Naive thymus-derived CD4-positive, alpha-beta T cell (primary cell): ENCODE measurements around the gene MCCD1. TPM values are rescaled to one million over a fixed set of nuclear protein-coding genes. Genes with fewer than 3 reads are reported as not detected.
A peak's percentile ranks its signal among the peaks of the same experiment; 100 is the strongest.

Experiments used
- ATAC-seq: fragments of 150-1000 bp; cut with Tn5 transposase; 2 replicates; pipeline ENCODE4 v1.10.0; 2021; ENCODE audit warnings: mild to moderate bottlenecking, moderate library complexity
- CTCF ChIA-PET: fragments of 350-600 bp; sonication (Branson Sonifier 250); formaldehyde crosslinking; loops from one replicate; lab custom pipeline; 2021; ENCODE audit warnings: antibody characterized with exemption; lab: Charles Lee
- POLR2A ChIA-PET: fragments of 350-600 bp; sonication (Branson Sonifier 250); formaldehyde crosslinking; loops from one replicate; lab custom pipeline; 2021; ENCODE audit warnings: antibody characterized with exemption, inconsistent platforms; lab: Charles Lee
- DNase-seq, 9 donors: peaks; one replicate each; pipeline versions ENCODE4 v3.0.0 to v3.0.0-alpha.2; 2020 to 2022; ENCODE audit warnings: mixed read lengths in 1 of 9
- H3K27ac ChIP-seq: one replicate; pipeline ENCODE4 v1.7.0; 2013; ENCODE audit warnings: mild to moderate bottlenecking, low read depth, low read length, moderate library complexity
- H3K27me3 ChIP-seq, 2 donors: one replicate each; pipeline ENCODE4 v1.7.0; 2013; ENCODE audit warnings: low read length in 2 of 2, mild to moderate bottlenecking in 2 of 2, moderate library complexity in 2 of 2; ENCODE audit not compliant: control insufficient read depth in 2 of 2, insufficient read depth in 2 of 2
- H3K36me3 ChIP-seq, 3 experiments: 1 replicate in 2 of 3; 2 replicates in 1 of 3; pipeline ENCODE4 v1.7.0; 2013; ENCODE audit warnings: low read length in 3 of 3, mild to moderate bottlenecking in 3 of 3, moderate library complexity in 1 of 3; ENCODE audit not compliant: insufficient read depth in 3 of 3, control insufficient read depth in 2 of 3
- H3K4me1 ChIP-seq, 2 donors: one replicate each; pipeline ENCODE4 v1.7.0; 2013; ENCODE audit warnings: low read length in 2 of 2, mild to moderate bottlenecking in 2 of 2, moderate library complexity in 1 of 2; ENCODE audit not compliant: control insufficient read depth in 2 of 2, insufficient read depth in 2 of 2
- H3K4me3 ChIP-seq: 2 replicates; pipeline ENCODE4 v1.7.0; 2013; ENCODE audit warnings: mild to moderate bottlenecking, low read length
- H3K9me3 ChIP-seq, 3 experiments: 1 replicate in 2 of 3; 2 replicates in 1 of 3; pipeline ENCODE4 v1.7.0; 2013; ENCODE audit warnings: low read length in 3 of 3; ENCODE audit not compliant: control insufficient read depth in 2 of 3
- H3K27ac Mint-ChIP-seq, 9 donors: one replicate each; pipeline ENCODE4 v1.8.0; 2020 to 2022; ENCODE audit warnings: mixed read lengths in 9 of 9, mild to moderate bottlenecking in 8 of 9, moderate library complexity in 5 of 9, inconsistent platforms in 2 of 9
- H3K27me3 Mint-ChIP-seq, 5 donors: one replicate each; pipeline ENCODE4 v1.8.0; 2021 to 2022; ENCODE audit warnings: mixed read lengths in 5 of 5, mild to moderate bottlenecking in 1 of 5
- H3K36me3 Mint-ChIP-seq, 5 donors: one replicate each; pipeline ENCODE4 v1.8.0; 2020 to 2022; ENCODE audit warnings: mixed read lengths in 5 of 5, mild to moderate bottlenecking in 3 of 5, inconsistent platforms in 1 of 5
- H3K4me1 Mint-ChIP-seq, 7 donors: one replicate each; pipeline ENCODE4 v1.8.0; 2020 to 2022; ENCODE audit warnings: mixed read lengths in 7 of 7, mild to moderate bottlenecking in 3 of 7, inconsistent platforms in 1 of 7
- H3K4me3 Mint-ChIP-seq, 10 donors: one replicate each; pipeline ENCODE4 v1.8.0; 2020 to 2022; ENCODE audit warnings: mild to moderate bottlenecking in 10 of 10, mixed read lengths in 10 of 10, moderate library complexity in 6 of 10, inconsistent platforms in 2 of 10
- H3K9me3 Mint-ChIP-seq, 11 donors: one replicate each; pipeline ENCODE4 v1.8.0; 2020 to 2022; ENCODE audit warnings: mixed read lengths in 11 of 11, mild to moderate bottlenecking in 4 of 11, inconsistent platforms in 1 of 11, moderate library complexity in 1 of 11
- intact Hi-C, 2 donors: fragments of 100-400 bp; cut with micrococcal nuclease; formaldehyde crosslinking; loops; one replicate each; pipeline ENCODE4 v1.15.1; 2023
- polyA plus RNA-seq, 2 donors: library from polyadenylated mRNA; unstranded; fragments of 300-500 nt; fragmentation: Illumina TruSeq; gene quantifications; one replicate each; pipeline ENCODE4 v1.2.3, GENCODE V29; 2021
- total RNA-seq, 6 experiments: library from RNA in 5 of 6; stranded (reverse) in 5 of 6; gene quantifications; 1 replicate in 5 of 6; 2 replicates in 1 of 6; pipeline ENCODE4 v1.2.3 and lab custom pipeline; 2021 to 2026

Gene MCCD1
- total and polyA plus RNA-seq, 7 experiments from 2014 or later = not detected

- Histone ChIP-seq H3K4me1 (peaks cover 69 to 70% of the 10 kb centered on the region in 2 donors), H3K27ac (peak overlapping the region; percentile 97), H3K9me3 (no peaks in the 10 kb centered on the region), H3K27me3 (no peaks in the 10 kb centered on the region), H3K36me3 (peaks cover 0 to 7% (median 5%) of the 10 kb centered on the region in 3 experiments), H3K4me3 (peak overlapping the region; percentile 69)
- DNase-seq (no peak), ATAC-seq (no peak)
- intact Hi-C loops = loop anchor here in 1 of 2 donors (2.0 kb wide), 1 partner anchor 15 kb away; no protein-coding TSS in a partner anchor
- Mint-ChIP-seq H3K27me3 (peaks cover 0 to 16% (median 0%) of the 10 kb centered on the region in 5 donors), H3K9me3 (no peaks in the 10 kb centered on the region), H3K36me3 (peaks cover 0 to 39% (median 4%) of the 10 kb centered on the region in 5 donors), H3K4me1 (peaks cover 63 to 97% (median 93%) of the 10 kb centered on the region in 7 donors), H3K27ac (peak overlapping the region; percentile 97 to 99 (median 99)), H3K4me3 (peak overlapping the region; percentile 93 to 99 (median 98))
- ChIA-PET POLR2A (interaction anchor here (0.6 to 66.4 kb wide), 4 partner anchors 9 to 1398 kb away, joined by 3 to 3078 read pairs (median 1540); partner anchors contain the start of genes AIF1, ATP6V1G2, DDX39B and LST1), CTCF (interaction anchor here (1.5 to 18.2 kb wide), 5 partner anchors 12 to 81 kb away, joined by 3 to 687 read pairs (median 41); partner anchors contain the start of genes ATP6V1G2, LST1, LTB and NCR3)
Observed at GRCh38 chr6:31573239-31574105, 44.7 kb downstream of the MCCD1 start.

- Histone ChIP-seq H3K27me3 (no peaks in the 10 kb centered on the region), H3K27ac (peak overlapping the region; percentile 97), H3K4me3 (peak overlapping the region; percentile 77), H3K4me1 (peaks cover 62 to 69% of the 10 kb centered on the region in 2 donors), H3K36me3 (peaks cover 0 to 7% (median 5%) of the 10 kb centered on the region in 3 experiments), H3K9me3 (no peaks in the 10 kb centered on the region)
- intact Hi-C loops = loop anchor here in 1 of 2 donors (2.0 to 5.0 kb wide), 2 partner anchors 16 to 163 kb away; partner anchors contain the start of gene CLIC1
- ATAC-seq = no peak
- H3K4me3 Mint-ChIP-seq = peak overlapping the region; percentile 39 to 99 (median 94)
- H3K9me3 Mint-ChIP-seq = no peaks in the 10 kb centered on the region
- H3K27ac Mint-ChIP-seq = peak overlapping the region; percentile 97 to 99 (median 99)
- POLR2A ChIA-PET = interaction anchor here (0.6 to 66.4 kb wide), 7 partner anchors 10 to 1770 kb away, joined by 3 to 3078 read pairs (median 4); partner anchors contain the start of genes AIF1, ATP6V1G2, BAG6 and DDX39B
- CTCF ChIA-PET = interaction anchor here (1.3 to 18.2 kb wide), 6 partner anchors 11 to 82 kb away, joined by 3 to 687 read pairs (median 23); partner anchors contain the start of genes ATP6V1G2, DDX39B, LST1 and LTB
- peaks cover 0 to 45% (median 4%) of the 10 kb centered on the region in 5 donors for H3K36me3 Mint-ChIP-seq
- H3K27me3 Mint-ChIP-seq = peaks cover 0 to 12% (median 0%) of the 10 kb centered on the region in 5 donors
- H3K4me1 Mint-ChIP-seq = peaks cover 55 to 97% (median 93%) of the 10 kb centered on the region in 7 donors
- peak in 1 of 9 donors; percentile 53 for DNase-seq
Observed at GRCh38 chr6:31574106-31575061, 45.6 kb downstream of the MCCD1 start.

- H3K27me3 Mint-ChIP-seq = peaks cover 0 to 3% (median 0%) of the 10 kb centered on the region in 5 donors
- ATAC-seq (peak; percentile 26), DNase-seq (peak in 4 of 9 donors; percentile 37 to 89 (median 59))
- Histone ChIP-seq H3K36me3 (peaks cover under 1 to 7% (median 5%) of the 10 kb centered on the region in 3 experiments), H3K4me1 (peaks cover 62 to 71% of the 10 kb centered on the region in 2 donors), H3K27ac (peak within 1 kb of the TSS; percentile 97), H3K27me3 (no peaks in the 10 kb centered on the region), H3K4me3 (peak within 1 kb of the TSS; percentile 77), H3K9me3 (no peaks in the 10 kb centered on the region)
- H3K9me3 Mint-ChIP-seq = no peaks in the 10 kb centered on the region
- POLR2A ChIA-PET = interaction anchor here (0.6 to 66.4 kb wide), 6 partner anchors 11 to 1769 kb away, joined by 3 to 3078 read pairs (median 7); partner anchors contain the start of genes AIF1, ATP6V1G2, BAG6 and DDX39B
- H3K27ac Mint-ChIP-seq = peak within 1 kb of the TSS; percentile 91 to 99 (median 99)
- H3K36me3 Mint-ChIP-seq = peaks cover 0 to 53% (median 5%) of the 10 kb centered on the region in 5 donors
- CTCF ChIA-PET = interaction anchor here (0.5 to 18.2 kb wide), 9 partner anchors 10 to 1811 kb away, joined by 3 to 687 read pairs (median 5); partner anchors contain the start of genes ATP6V1G2, DDX39B, LST1 and LTB
- peak within 1 kb of the TSS; percentile 85 to 99 (median 94) for H3K4me3 Mint-ChIP-seq
- intact Hi-C loops = loop anchor here in 1 of 2 donors (2.0 to 5.0 kb wide), 2 partner anchors 17 to 162 kb away; partner anchors contain the start of gene CLIC1
- peaks cover 54 to 98% (median 90%) of the 10 kb centered on the region in 7 donors for H3K4me1 Mint-ChIP-seq
Observed at GRCh38 chr6:31575335-31575901, 46.7 kb downstream of the MCCD1 start, which contains the start of gene TNF. Gene TNF, plus strand, starts transcription at chr6:31575565. Its CDS starts 177 bp downstream, at chr6:31575742.

- Histone ChIP-seq H3K27ac (peak overlapping the region; percentile 97), H3K36me3 (peaks cover 4 to 9% (median 5%) of the 10 kb centered on the region in 3 experiments), H3K4me3 (peak overlapping the region; percentile 77), H3K27me3 (no peaks in the 10 kb centered on the region), H3K4me1 (peaks cover 57 to 65% of the 10 kb centered on the region in 2 donors), H3K9me3 (no peaks in the 10 kb centered on the region)
- POLR2A ChIA-PET = interaction anchor here (0.7 to 66.4 kb wide), 6 partner anchors 12 to 88 kb away, joined by 3 to 3078 read pairs (median 7); partner anchors contain the start of genes AIF1, ATP6V1G2, BAG6 and DDX39B
- H3K36me3 Mint-ChIP-seq = peaks cover 3 to 60% (median 10%) of the 10 kb centered on the region in 5 donors
- DNase-seq = peak in 1 of 9 donors; percentile 32
- ATAC-seq = no peak
- peak overlapping the region; percentile 91 to 99 (median 99) for H3K27ac Mint-ChIP-seq
- peaks cover 54 to 93% (median 85%) of the 10 kb centered on the region in 7 donors for H3K4me1 Mint-ChIP-seq
- intact Hi-C loops = loop anchor here in 1 of 2 donors (1.0 to 5.0 kb wide), 3 partner anchors 8 to 161 kb away; partner anchors contain the start of gene CLIC1
- H3K27me3 Mint-ChIP-seq = peaks cover 0 to 3% (median 0%) of the 10 kb centered on the region in 5 donors
- H3K4me3 Mint-ChIP-seq = peak overlapping the region; percentile 85 to 99 (median 93)
- CTCF ChIA-PET = interaction anchor here (0.9 to 18.2 kb wide), 8 partner anchors 8 to 81 kb away, joined by 3 to 687 read pairs (median 6); partner anchors contain the start of genes ATP6V1G2, LST1, LTB and NCR3
- no peaks in the 10 kb centered on the region for H3K9me3 Mint-ChIP-seq
Observed at GRCh38 chr6:31575952-31576685, 47.4 kb downstream of the MCCD1 start.
